ENCODE data around the gene RAB11FIP4.

DNA sequence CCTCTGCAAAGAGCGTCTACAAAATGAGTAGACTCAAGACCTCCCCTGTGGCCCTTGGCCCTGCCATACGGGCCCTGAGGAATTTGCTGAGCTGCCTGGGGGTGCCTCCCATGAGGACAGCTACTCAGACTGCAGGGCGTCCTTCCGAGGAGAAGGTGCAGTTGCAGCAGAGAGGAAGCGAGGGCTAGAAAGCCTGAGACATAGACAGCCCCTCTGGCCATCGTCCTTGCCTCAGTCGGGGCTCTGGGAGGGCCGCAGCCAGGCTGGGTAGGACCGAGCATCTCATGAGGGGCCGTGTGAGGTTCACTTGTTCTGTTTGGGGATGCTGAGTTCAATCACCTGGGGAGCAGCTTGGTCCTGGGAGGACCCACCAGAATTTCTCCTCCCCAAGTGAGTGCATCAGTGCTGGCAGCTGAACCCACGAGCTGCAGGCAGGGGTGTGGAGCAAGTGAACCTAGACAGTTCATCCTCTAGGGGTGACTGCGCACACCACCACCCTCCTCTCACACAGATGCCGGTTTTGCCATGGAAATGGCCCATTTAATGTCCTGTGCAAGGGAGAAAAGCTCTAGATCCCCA is 20.3 kb downstream of the RAB11FIP4 start:
- no peak for TF ChIP-seq CTCF (IDR thresholded peaks at IDR 0.05)
- no peak for TF ChIP-seq EMX1 (CRISPR knock-in tag; IDR thresholded peaks at IDR 0.05)
- TF ChIP-seq CREM (CRISPR knock-in tag; IDR thresholded peaks at IDR 0.05), result no peak
- TF ChIP-seq ETV6 (CRISPR knock-in tag; IDR thresholded peaks at IDR 0.05), result no peak
- no peak for TF ChIP-seq ZNF423 (CRISPR knock-in tag; IDR thresholded peaks at IDR 0.05)
- TF ChIP-seq JUN (CRISPR knock-in tag; IDR thresholded peaks at IDR 0.05), result no peak
- TF ChIP-seq ZNF121 (CRISPR knock-in tag; IDR thresholded peaks at IDR 0.05), result no peak
- no peak for TF ChIP-seq MXD4 (CRISPR knock-in tag; IDR thresholded peaks at IDR 0.05; ENCODE audit: borderline replicate concordance)

All from WTC11 (cell line).